SK-N-SH treated with all-trans-retinoic acid at 6 μM for 48 hours (cell line): ENCODE data around the gene C7orf33.

Experiments used
- ARNTL ChIP-seq: fragments of 450-650 bp; formaldehyde crosslinking; IDR thresholded peaks from 2 replicates; pipeline ENCODE4 v1.5.0; 2020; ENCODE audit warnings: low read depth, mild to moderate bottlenecking, moderate library complexity, borderline replicate concordance
- BACH2 ChIP-seq: fragments of 250-450 bp; sonication (Bioruptor Pico); IDR thresholded peaks from 2 replicates; pipeline ENCODE4 v1.9.0; 2021; ENCODE audit warnings: mild to moderate bottlenecking, borderline replicate concordance
- CREB5 ChIP-seq: fragments of 250-450 bp; sonication (Bioruptor Pico); IDR thresholded peaks from 2 replicates; pipeline ENCODE4 v1.5.1; 2020; ENCODE audit warnings: low read depth, mild to moderate bottlenecking, moderate library complexity
- SNAI2 ChIP-seq: fragments of 250-450 bp; sonication (Bioruptor Pico); IDR thresholded peaks from 2 replicates; pipeline ENCODE4 v1.5.0; 2020; ENCODE audit warnings: mild to moderate bottlenecking, moderate library complexity
- ZFP3 ChIP-seq: fragments of 250-450 bp; sonication (Bioruptor Pico); IDR thresholded peaks from 2 replicates; pipeline ENCODE4 v1.5.0; 2020; ENCODE audit warnings: mild to moderate bottlenecking, moderate library complexity

GRCh38 chr7:148589640-148590039, 926 bp upstream of the C7orf33 start:
- TF ChIP-seq ZFP3 (CRISPR knock-in tag) (no peak), BACH2 (CRISPR knock-in tag) (no peak), ARNTL (no peak), SNAI2 (CRISPR knock-in tag) (no peak), CREB5 (no peak)
